RKO (cell line): ENCODE results near the gene FAM181A.
A peak's percentile ranks its signal among the peaks of the same experiment; 100 is the strongest.

Experiments
- DNase-seq: peaks from one replicate; pipeline ENCODE4 v3.0.0-alpha.2; 2016; ENCODE audit warnings: low spot score

Gene FAM181A

GRCh38 chr14:93950948-93951634 lies 23.9 kb downstream of the FAM181A start:
- no peak for DNase-seq

- no peak for DNase-seq
These were observed 24.7 kb downstream of the FAM181A start for GRCh38 chr14:93951635-93952540.

GRCh38 chr14:93952829-93953228 lies 25.7 kb downstream of the FAM181A start:
- DNase-seq: no peak

DNA sequence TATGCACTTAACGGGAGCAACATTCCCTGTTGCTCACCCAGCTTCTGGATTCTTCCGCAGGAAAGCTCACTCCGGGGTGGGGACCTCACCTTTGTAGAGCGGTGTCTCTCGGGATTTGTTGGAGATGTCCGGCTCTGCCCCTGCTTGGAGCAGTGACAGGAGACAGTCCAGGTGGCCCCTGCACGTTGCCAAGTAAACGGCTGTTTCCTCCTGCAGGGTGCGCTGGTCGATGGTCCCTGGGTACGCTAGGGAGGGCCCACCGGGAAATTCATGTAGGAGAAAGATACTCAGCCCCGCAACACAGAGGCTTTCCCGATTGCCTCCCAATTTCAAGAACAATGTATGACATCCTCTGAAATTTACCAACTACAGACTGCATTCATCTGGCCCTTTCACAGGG lies 26.1 kb downstream of the FAM181A start:
- no peak for DNase-seq

- DNase-seq: no peak
These were observed 26.8 kb downstream of the FAM181A start for GRCh38 chr14:93953739-93954515.

DNA sequence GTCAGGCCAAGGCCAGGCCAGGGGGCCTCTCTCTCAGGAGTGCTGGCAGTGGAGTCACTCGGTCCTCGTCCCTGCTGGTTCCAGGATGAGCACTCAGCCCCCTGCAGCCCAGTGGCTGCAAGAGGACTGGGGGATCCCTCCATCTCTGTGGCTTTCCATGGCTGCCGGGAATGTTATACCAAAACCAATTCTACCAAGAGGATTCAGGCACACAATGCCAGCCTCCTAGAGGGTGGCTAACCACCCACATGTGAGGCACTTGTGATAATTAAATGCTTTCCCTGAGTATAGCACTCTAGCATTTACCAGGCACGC lies 27.3 kb downstream of the FAM181A start:
- DNase-seq: no peak

- no peak for DNase-seq
These were observed 28.0 kb downstream of the FAM181A start for GRCh38 chr14:93954900-93955849.

- no peak for DNase-seq
These were observed 28.8 kb downstream of the FAM181A start for GRCh38 chr14:93955850-93956481.

- no peak for DNase-seq
These were observed 29.6 kb downstream of the FAM181A start for GRCh38 chr14:93956514-93957332.

GRCh38 chr14:93957333-93957710 lies 30.2 kb downstream of the FAM181A start:
- no peak for DNase-seq

DNA sequence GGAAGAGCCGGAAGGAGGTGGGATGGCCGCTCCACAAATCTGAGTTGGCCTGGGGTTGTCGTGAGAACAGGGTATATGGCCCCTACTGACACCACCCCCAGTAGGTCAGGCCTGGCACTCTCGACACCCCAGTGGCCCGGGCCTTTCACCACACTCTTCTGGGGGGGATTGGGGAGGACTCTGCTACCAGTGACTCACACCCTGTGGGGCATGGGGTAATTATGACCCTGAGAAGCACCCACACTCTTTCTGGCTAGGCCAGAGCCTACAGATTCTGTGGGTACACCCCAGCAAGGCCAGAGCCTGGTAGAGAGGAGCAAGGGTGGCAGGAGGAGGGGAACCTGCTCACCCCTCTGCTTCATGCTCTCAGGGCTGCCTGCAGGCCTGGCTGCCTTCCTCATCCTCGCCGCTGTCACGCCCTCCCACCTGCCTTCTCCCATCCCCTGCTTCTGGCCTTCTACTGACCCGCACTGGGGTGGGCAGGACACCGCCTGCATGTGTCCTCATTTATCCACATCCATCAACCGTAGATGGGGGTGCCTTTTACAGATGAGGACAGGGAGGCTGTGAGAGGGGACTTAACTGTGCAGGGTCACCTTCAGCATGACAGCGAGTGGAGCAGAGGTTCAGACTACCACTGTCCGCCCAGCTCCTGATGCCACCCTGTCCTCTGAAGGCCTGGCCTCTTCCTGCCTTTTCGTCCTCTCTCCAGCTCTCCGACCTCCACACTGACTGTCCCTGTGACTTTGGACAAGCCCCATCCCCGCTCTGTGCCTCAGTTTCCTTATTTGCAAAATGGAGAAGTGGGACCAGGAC lies 30.8 kb downstream of the FAM181A start:
- DNase-seq: no peak

GRCh38 chr14:93958567-93959238 lies 31.6 kb downstream of the FAM181A start:
- DNase-seq: no peak

- DNase-seq: peak; percentile 89
These were observed 32.3 kb downstream of the FAM181A start for GRCh38 chr14:93959239-93960107.

- DNase-seq: no peak
These were observed 32.9 kb downstream of the FAM181A start for GRCh38 chr14:93960108-93960475.

- DNase-seq: no peak
These were observed 33.8 kb downstream of the FAM181A start for GRCh38 chr14:93960774-93961438.

GRCh38 chr14:93961620-93962019 lies 34.5 kb downstream of the FAM181A start:
- no peak for DNase-seq
